Caco-2 (cell line): ENCODE data around the gene SAMD5. TPM values are rescaled to one million over a fixed set of nuclear protein-coding genes. Genes with fewer than 3 reads are reported as not detected.

Experiments
- BruUV-seq: library from RNA; stranded (reverse); fragments of 400-500 nt; replicated peaks from 2 replicates; lab custom pipeline; 2021; lab: Mats Ljungman, UMichigan
- CTCF ChIA-PET: fragments of 300-600 bp; sonication (Branson Sonifier 250); formaldehyde crosslinking; loops from one replicate; lab custom pipeline; 2022; ENCODE audit warnings: antibody characterized with exemption; lab: Charles Lee
- POLR2A ChIA-PET: fragments of 300-600 bp; sonication (Branson Sonifier 250); formaldehyde crosslinking; loops from one replicate; lab custom pipeline; 2022; ENCODE audit warnings: antibody characterized with exemption; lab: Charles Lee
- DNase-seq, 2 experiments: peaks; one replicate each; pipeline versions ENCODE4 v3.0.0 to v3.0.0-alpha.2; 2020 to 2022
- H3K27me3 ChIP-seq: replicated peaks from 2 replicates; pipeline ENCODE4 v1.6.0; 2011; ENCODE audit warnings: low read length; ENCODE audit not compliant: control insufficient read depth, insufficient read depth
- H3K36me3 ChIP-seq: 2 replicates; pipeline ENCODE4 v1.5.1; 2011; ENCODE audit warnings: low read length; ENCODE audit not compliant: control insufficient read depth, insufficient read depth
- H3K4me1 ChIP-seq: fragments of 250-450 bp; sonication (Bioruptor Pico); 2 replicates; pipeline ENCODE4 v1.5.1; 2020; ENCODE audit warnings: mild to moderate bottlenecking
- H3K4me3 ChIP-seq: 2 replicates; pipeline ENCODE4 v1.5.1; 2011; ENCODE audit warnings: low read depth, mild to moderate bottlenecking, control low read depth, low read length
- H3K9me3 ChIP-seq: fragments of 250-450 bp; sonication (Bioruptor Pico); 2 replicates; pipeline ENCODE4 v1.5.1; 2020; ENCODE audit warnings: mild to moderate bottlenecking, moderate library complexity
- H3K27ac Mint-ChIP-seq: one replicate; pipeline ENCODE4 v1.8.0; 2022; ENCODE audit warnings: mixed read lengths; ENCODE audit not compliant: unreplicated experiment
- H3K27me3 Mint-ChIP-seq: one replicate; pipeline ENCODE4 v1.8.0; 2022; ENCODE audit warnings: mixed read lengths; ENCODE audit not compliant: insufficient read depth, unreplicated experiment
- H3K36me3 Mint-ChIP-seq: one replicate; pipeline ENCODE4 v1.8.0; 2022; ENCODE audit warnings: mild to moderate bottlenecking, mixed read lengths; ENCODE audit not compliant: insufficient read depth, unreplicated experiment
- H3K4me1 Mint-ChIP-seq: one replicate; pipeline ENCODE4 v1.8.0; 2022; ENCODE audit warnings: low read depth, mixed read lengths; ENCODE audit not compliant: unreplicated experiment
- H3K4me3 Mint-ChIP-seq: one replicate; pipeline ENCODE4 v1.8.0; 2022; ENCODE audit warnings: mild to moderate bottlenecking, moderate library complexity, mixed read lengths; ENCODE audit not compliant: unreplicated experiment
- H3K9me3 Mint-ChIP-seq: one replicate; pipeline ENCODE4 v1.8.0; 2022; ENCODE audit warnings: mixed read lengths; ENCODE audit not compliant: unreplicated experiment
- intact Hi-C: fragments of 100-400 bp; cut with micrococcal nuclease; formaldehyde crosslinking; loops from one replicate; pipeline ENCODE4 v1.10.0; 2022; ENCODE audit not compliant: unreplicated experiment
- total RNA-seq: library from RNA; stranded (reverse); gene quantifications from 2 replicates; pipeline ENCODE4 v1.2.3, GENCODE V29; 2022
- TF ChIP-seq, protein P1 (sequence below), 2 experiments: fragments of 200-600 bp in 1 of 2; IDR thresholded peaks; 1 replicate in 1 of 2; 2 replicates in 1 of 2; pipeline versions ENCODE4 v1.5.1 to v1.8.0; 2011 to 2022; ENCODE audit warnings: antibody characterized with exemption in 1 of 2, control low read depth in 1 of 2, inconsistent platforms in 1 of 2, low read depth in 1 of 2, low read length in 1 of 2, mild to moderate bottlenecking in 1 of 2, moderate library complexity in 1 of 2; ENCODE audit not compliant: insufficient read depth in 1 of 2, severe bottlenecking in 1 of 2, unreplicated experiment in 1 of 2

Gene SAMD5
- total RNA-seq, 1 experiment from 2014 or later, result 13.4 TPM

DNA sequence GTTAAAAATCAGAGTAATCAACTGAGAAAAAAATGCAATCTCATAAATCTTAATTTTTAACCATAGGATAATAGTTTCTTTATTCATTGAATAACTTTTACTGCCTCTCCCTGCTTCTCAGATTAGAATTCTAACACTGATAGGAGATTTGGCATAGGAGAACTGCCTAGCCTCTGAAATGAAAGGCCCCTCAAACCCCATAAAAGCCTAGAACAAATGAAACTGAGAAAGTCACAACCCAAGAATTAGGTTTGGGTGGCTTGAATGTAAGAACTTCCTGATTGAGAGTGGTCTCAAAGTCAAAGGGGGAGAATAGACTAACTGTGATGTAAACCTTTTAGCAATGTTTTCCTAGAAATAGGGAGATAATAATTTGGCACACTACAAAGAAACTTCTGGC is 52.2 kb downstream of the SAMD5 start:
- CTCF ChIA-PET, result no interaction called here
- POLR2A ChIA-PET, result no interaction called here
- intact Hi-C loops, result no loop called here
- Mint-ChIP-seq H3K27ac (no peak overlapping the region), H3K9me3 (peaks cover 8% of the 10 kb centered on the region), H3K4me3 (no peak overlapping the region), H3K36me3 (no peaks in the 10 kb centered on the region), H3K4me1 (peaks cover 7% of the 10 kb centered on the region), H3K27me3 (no peaks in the 10 kb centered on the region)
- DNase-seq, result no peak
- Histone ChIP-seq H3K36me3 (no peaks in the 10 kb centered on the region), H3K4me3 (no peak overlapping the region), H3K27me3 (no peaks in the 10 kb centered on the region), H3K9me3 (no peaks in the 10 kb centered on the region), H3K4me1 (peaks cover 3% of the 10 kb centered on the region; the same call in 1 of the 2 replicates)
- TF ChIP-seq, protein P1, sequence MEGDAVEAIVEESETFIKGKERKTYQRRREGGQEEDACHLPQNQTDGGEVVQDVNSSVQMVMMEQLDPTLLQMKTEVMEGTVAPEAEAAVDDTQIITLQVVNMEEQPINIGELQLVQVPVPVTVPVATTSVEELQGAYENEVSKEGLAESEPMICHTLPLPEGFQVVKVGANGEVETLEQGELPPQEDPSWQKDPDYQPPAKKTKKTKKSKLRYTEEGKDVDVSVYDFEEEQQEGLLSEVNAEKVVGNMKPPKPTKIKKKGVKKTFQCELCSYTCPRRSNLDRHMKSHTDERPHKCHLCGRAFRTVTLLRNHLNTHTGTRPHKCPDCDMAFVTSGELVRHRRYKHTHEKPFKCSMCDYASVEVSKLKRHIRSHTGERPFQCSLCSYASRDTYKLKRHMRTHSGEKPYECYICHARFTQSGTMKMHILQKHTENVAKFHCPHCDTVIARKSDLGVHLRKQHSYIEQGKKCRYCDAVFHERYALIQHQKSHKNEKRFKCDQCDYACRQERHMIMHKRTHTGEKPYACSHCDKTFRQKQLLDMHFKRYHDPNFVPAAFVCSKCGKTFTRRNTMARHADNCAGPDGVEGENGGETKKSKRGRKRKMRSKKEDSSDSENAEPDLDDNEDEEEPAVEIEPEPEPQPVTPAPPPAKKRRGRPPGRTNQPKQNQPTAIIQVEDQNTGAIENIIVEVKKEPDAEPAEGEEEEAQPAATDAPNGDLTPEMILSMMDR (IDR thresholded peaks at IDR 0.05; ENCODE audit: insufficient read depth in 1 of 2, low read depth in 1 of 2, low read length in 1 of 2, severe bottlenecking in 1 of 2, unreplicated experiment in 1 of 2), result no peak
- BruUV-seq, result no TSS peak

DNA sequence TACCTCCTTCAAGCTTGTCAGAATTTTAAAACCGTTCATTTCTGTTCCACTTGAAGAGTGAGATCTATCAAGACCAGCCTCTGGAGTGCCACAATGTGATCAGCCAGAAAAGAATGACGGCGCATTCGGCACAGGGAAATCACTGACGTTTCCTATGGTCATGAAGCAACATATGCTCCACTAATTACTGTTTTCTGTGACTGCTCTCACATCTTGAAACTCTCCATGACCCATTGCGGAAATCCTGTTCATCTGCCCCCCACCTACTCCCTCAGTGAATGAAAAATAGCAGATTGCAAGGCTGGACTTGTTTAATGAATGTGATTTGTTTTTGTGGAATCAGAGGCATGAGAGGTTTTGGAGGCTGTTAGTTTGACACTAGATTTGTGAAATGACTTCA is 53.2 kb downstream of the SAMD5 start:
- ChIA-PET POLR2A (no interaction called here), CTCF (no interaction called here)
- H3K27me3 Mint-ChIP-seq, result no peaks in the 10 kb centered on the region
- DNase-seq, result no peak
- no peaks in the 10 kb centered on the region for H3K36me3 Mint-ChIP-seq
- H3K27ac Mint-ChIP-seq, result no peak overlapping the region
- no peaks in the 10 kb centered on the region for H3K9me3 ChIP-seq
- no TSS peak for BruUV-seq
- H3K9me3 Mint-ChIP-seq, result peaks cover 8% of the 10 kb centered on the region
- H3K4me1 ChIP-seq, result peaks cover 3% of the 10 kb centered on the region; the same call in 1 of the 2 replicates
- H3K27me3 ChIP-seq, result no peaks in the 10 kb centered on the region
- intact Hi-C loops, result no loop called here
- H3K4me3 ChIP-seq, result no peak overlapping the region
- H3K4me1 Mint-ChIP-seq, result peaks cover 7% of the 10 kb centered on the region
- TF ChIP-seq, protein P1 (IDR thresholded peaks at IDR 0.05; ENCODE audit: insufficient read depth in 1 of 2, low read depth in 1 of 2, low read length in 1 of 2, severe bottlenecking in 1 of 2, unreplicated experiment in 1 of 2), result no peak
- no peaks in the 10 kb centered on the region for H3K36me3 ChIP-seq
- no peak overlapping the region for H3K4me3 Mint-ChIP-seq

DNA sequence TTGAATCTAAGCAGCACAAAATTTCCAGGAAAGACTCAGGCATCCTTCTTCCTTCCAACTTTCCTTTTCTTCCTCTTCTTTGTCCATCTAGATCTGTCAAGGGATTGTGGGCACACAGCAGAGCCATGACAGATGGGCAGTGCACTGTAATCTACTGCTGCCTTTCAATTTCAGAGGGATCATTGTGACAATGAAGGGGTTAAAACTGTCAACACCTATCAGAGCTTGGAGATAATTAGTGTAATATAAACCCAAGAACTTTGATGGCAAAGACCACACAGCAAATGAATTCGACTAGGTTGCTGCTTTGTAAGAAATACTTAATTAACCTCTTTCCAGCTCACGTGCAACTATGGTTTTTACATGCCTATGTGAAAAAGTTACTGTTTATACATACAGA is 55.0 kb downstream of the SAMD5 start:
- Mint-ChIP-seq H3K4me3 (no peak overlapping the region), H3K9me3 (no peaks in the 10 kb centered on the region), H3K27ac (no peak overlapping the region), H3K36me3 (no peaks in the 10 kb centered on the region), H3K27me3 (no peaks in the 10 kb centered on the region), H3K4me1 (peaks cover 6% of the 10 kb centered on the region)
- POLR2A ChIA-PET, result no interaction called here
- Histone ChIP-seq H3K4me1 (peaks cover 3% of the 10 kb centered on the region; the same call in 1 of the 2 replicates), H3K9me3 (no peaks in the 10 kb centered on the region), H3K4me3 (no peak overlapping the region), H3K27me3 (no peaks in the 10 kb centered on the region), H3K36me3 (no peaks in the 10 kb centered on the region)
- DNase-seq, result no peak
- intact Hi-C loops, result no loop called here
- no TSS peak for BruUV-seq
- CTCF ChIA-PET, result no interaction called here
- TF ChIP-seq, protein P1 (IDR thresholded peaks at IDR 0.05; ENCODE audit: insufficient read depth in 1 of 2, low read depth in 1 of 2, low read length in 1 of 2, severe bottlenecking in 1 of 2, unreplicated experiment in 1 of 2), result no peak
